Astrocyte (in vitro differentiated cells and primary cell): ENCODE results near the gene ADAMTS17. TPM values are rescaled to one million over a fixed set of nuclear protein-coding genes. Genes with fewer than 3 reads are reported as not detected.

ENCODE experiments used
- DNase-seq: peaks from one replicate; pipeline ENCODE4 v3.0.0-alpha.2; 2010; ENCODE audit warnings: low read depth
- FAIRE-seq: peaks from 2 replicates; lab custom pipeline; 2011; peaks lifted over from hg19 to GRCh38; lab: Jason Lieb, UNC
- H2AFZ ChIP-seq: 2 replicates; pipeline ENCODE4 v1.6.0; 2012; ENCODE audit warnings: low read depth, low read length, inconsistent platforms
- H3K27ac ChIP-seq: 2 replicates; pipeline ENCODE4 v1.5.1; 2011; ENCODE audit warnings: low read depth, low read length, inconsistent platforms
- H3K27me3 ChIP-seq: 2 replicates; pipeline ENCODE4 v1.6.0; 2011; ENCODE audit warnings: low read length, inconsistent platforms; ENCODE audit not compliant: insufficient read depth
- H3K36me3 ChIP-seq: 2 replicates; pipeline ENCODE4 v1.5.1; 2011; ENCODE audit warnings: low read length, inconsistent platforms; ENCODE audit not compliant: insufficient read depth
- H3K4me1 ChIP-seq: 2 replicates; pipeline ENCODE4 v1.5.1; 2011; ENCODE audit warnings: low read length, inconsistent platforms; ENCODE audit not compliant: insufficient read depth
- H3K4me2 ChIP-seq: 2 replicates; pipeline ENCODE4 v1.6.0; 2012; ENCODE audit warnings: low read length, inconsistent platforms
- H3K4me3 ChIP-seq: 2 replicates; pipeline ENCODE4 v1.5.1; 2011; ENCODE audit warnings: low read depth, mild to moderate bottlenecking, low read length, inconsistent platforms; ENCODE audit not compliant: insufficient read depth
- H3K79me2 ChIP-seq: 2 replicates; pipeline ENCODE4 v1.6.0; 2012; ENCODE audit warnings: mild to moderate bottlenecking, low read length, inconsistent platforms; ENCODE audit not compliant: insufficient read depth
- H3K9ac ChIP-seq: 2 replicates; pipeline ENCODE4 v1.6.0; 2012; ENCODE audit warnings: mild to moderate bottlenecking, low read length, inconsistent platforms
- H3K9me3 ChIP-seq: 2 replicates; pipeline ENCODE4 v1.5.1; 2012; ENCODE audit warnings: low read depth, mild to moderate bottlenecking, low read length, inconsistent platforms; ENCODE audit not compliant: insufficient read depth
- H4K20me1 ChIP-seq: 2 replicates; pipeline ENCODE4 v1.6.0; 2012; ENCODE audit warnings: low read length, inconsistent platforms; ENCODE audit not compliant: insufficient read depth
- H3K27ac Mint-ChIP-seq: one replicate; pipeline ENCODE4 v1.8.0; 2021; ENCODE audit warnings: mild to moderate bottlenecking, mixed read lengths; ENCODE audit not compliant: unreplicated experiment
- H3K27me3 Mint-ChIP-seq: one replicate; pipeline ENCODE4 v1.8.0; 2021; ENCODE audit warnings: low read depth, mixed read lengths; ENCODE audit not compliant: unreplicated experiment
- H3K36me3 Mint-ChIP-seq: one replicate; pipeline ENCODE4 v1.8.0; 2021; ENCODE audit warnings: low read depth, mixed read lengths; ENCODE audit not compliant: unreplicated experiment
- H3K4me1 Mint-ChIP-seq: one replicate; pipeline ENCODE4 v1.8.0; 2021; ENCODE audit warnings: low read depth, mixed read lengths; ENCODE audit not compliant: unreplicated experiment
- H3K4me3 Mint-ChIP-seq: one replicate; pipeline ENCODE4 v1.8.0; 2021; ENCODE audit warnings: mild to moderate bottlenecking, moderate library complexity, mixed read lengths; ENCODE audit not compliant: unreplicated experiment
- H3K9me3 Mint-ChIP-seq: one replicate; pipeline ENCODE4 v1.8.0; 2021; ENCODE audit warnings: mild to moderate bottlenecking, mixed read lengths; ENCODE audit not compliant: unreplicated experiment
- EZH2 ChIP-seq: IDR thresholded peaks from 2 replicates; pipeline ENCODE4 v1.6.1; 2012; ENCODE audit warnings: mild to moderate bottlenecking, low read length, inconsistent platforms; ENCODE audit not compliant: insufficient read depth
- total RNA-seq: library from RNA; stranded (reverse); gene quantifications from 2 replicates; pipeline ENCODE4 v1.2.1, GENCODE V29; 2021
- TF ChIP-seq, protein P1 (sequence below): IDR thresholded peaks from 2 replicates; pipeline ENCODE4 v1.5.1; 2011; ENCODE audit warnings: low read depth, mild to moderate bottlenecking, inconsistent platforms, low read length, moderate library complexity; ENCODE audit not compliant: insufficient read depth

Gene ADAMTS17
- total RNA-seq, 1 donor from 2014 or later = 0.27 TPM

GRCh38 chr15:100247228-100248225 lies 94.2 kb downstream of the ADAMTS17 start:
- Mint-ChIP-seq H3K4me3 (no peak overlapping the region), H3K9me3 (peaks cover 5% of the 10 kb centered on the region), H3K36me3 (peaks cover 3% of the 10 kb centered on the region), H3K27me3 (peaks cover 15% of the 10 kb centered on the region), H3K4me1 (peaks cover under 1% of the 10 kb centered on the region), H3K27ac (no peak overlapping the region)
- H3K9ac ChIP-seq = no peak overlapping the region
- no peaks in the 10 kb centered on the region for H3K79me2 ChIP-seq
- H3K4me2 ChIP-seq = no peak overlapping the region
- no peak for FAIRE-seq
- H3K9me3 ChIP-seq = no peaks in the 10 kb centered on the region
- peaks cover 1% of the 10 kb centered on the region for H3K4me1 ChIP-seq
- H3K27ac ChIP-seq = no peak overlapping the region
- TF ChIP-seq, protein P1, sequence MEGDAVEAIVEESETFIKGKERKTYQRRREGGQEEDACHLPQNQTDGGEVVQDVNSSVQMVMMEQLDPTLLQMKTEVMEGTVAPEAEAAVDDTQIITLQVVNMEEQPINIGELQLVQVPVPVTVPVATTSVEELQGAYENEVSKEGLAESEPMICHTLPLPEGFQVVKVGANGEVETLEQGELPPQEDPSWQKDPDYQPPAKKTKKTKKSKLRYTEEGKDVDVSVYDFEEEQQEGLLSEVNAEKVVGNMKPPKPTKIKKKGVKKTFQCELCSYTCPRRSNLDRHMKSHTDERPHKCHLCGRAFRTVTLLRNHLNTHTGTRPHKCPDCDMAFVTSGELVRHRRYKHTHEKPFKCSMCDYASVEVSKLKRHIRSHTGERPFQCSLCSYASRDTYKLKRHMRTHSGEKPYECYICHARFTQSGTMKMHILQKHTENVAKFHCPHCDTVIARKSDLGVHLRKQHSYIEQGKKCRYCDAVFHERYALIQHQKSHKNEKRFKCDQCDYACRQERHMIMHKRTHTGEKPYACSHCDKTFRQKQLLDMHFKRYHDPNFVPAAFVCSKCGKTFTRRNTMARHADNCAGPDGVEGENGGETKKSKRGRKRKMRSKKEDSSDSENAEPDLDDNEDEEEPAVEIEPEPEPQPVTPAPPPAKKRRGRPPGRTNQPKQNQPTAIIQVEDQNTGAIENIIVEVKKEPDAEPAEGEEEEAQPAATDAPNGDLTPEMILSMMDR = no peak
- no peak for TF ChIP-seq EZH2
- no peaks in the 10 kb centered on the region for H3K36me3 ChIP-seq
- peaks cover 2% of the 10 kb centered on the region for H3K27me3 ChIP-seq
- H3K4me3 ChIP-seq = no peak overlapping the region
- no peaks in the 10 kb centered on the region for H4K20me1 ChIP-seq
- DNase-seq = no peak
- no peak overlapping the region for H2AFZ ChIP-seq

DNA sequence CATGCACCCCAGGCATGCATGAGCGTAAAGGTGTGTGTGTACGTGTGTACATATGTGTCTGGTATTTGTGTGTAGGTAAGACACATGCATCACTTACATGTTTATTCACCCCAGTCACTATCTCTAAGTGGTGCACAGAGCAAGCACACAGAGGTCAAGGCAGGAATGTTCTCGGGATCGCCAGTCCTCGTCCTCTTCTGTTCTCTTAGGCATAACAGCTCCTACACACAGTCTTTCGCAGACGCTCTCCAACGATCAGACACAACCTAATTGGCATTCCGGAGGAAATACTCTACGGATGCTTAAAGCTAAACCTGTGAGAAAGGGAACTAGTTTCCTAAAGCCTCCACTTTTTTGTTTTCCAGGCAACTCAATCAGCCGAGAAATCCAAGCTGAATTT lies 95.9 kb downstream of the ADAMTS17 start:
- H3K27ac Mint-ChIP-seq = no peak overlapping the region
- Histone ChIP-seq H4K20me1 (no peaks in the 10 kb centered on the region), H3K4me3 (no peak overlapping the region), H3K27me3 (peaks cover 2% of the 10 kb centered on the region), H3K27ac (no peak overlapping the region), H3K36me3 (no peaks in the 10 kb centered on the region), H3K9ac (no peak overlapping the region), H3K4me2 (no peak overlapping the region), H3K79me2 (no peaks in the 10 kb centered on the region), H2AFZ (no peak overlapping the region), H3K4me1 (peaks cover 14% of the 10 kb centered on the region), H3K9me3 (no peaks in the 10 kb centered on the region)
- peaks cover 11% of the 10 kb centered on the region for H3K4me1 Mint-ChIP-seq
- TF ChIP-seq EZH2 = no peak
- TF ChIP-seq, protein P1 = no peak
- DNase-seq (no peak), FAIRE-seq (no peak)
- peaks cover 9% of the 10 kb centered on the region for H3K27me3 Mint-ChIP-seq
- H3K4me3 Mint-ChIP-seq = no peak overlapping the region
- H3K36me3 Mint-ChIP-seq = peaks cover 5% of the 10 kb centered on the region
- H3K9me3 Mint-ChIP-seq = peaks cover 13% of the 10 kb centered on the region

DNA sequence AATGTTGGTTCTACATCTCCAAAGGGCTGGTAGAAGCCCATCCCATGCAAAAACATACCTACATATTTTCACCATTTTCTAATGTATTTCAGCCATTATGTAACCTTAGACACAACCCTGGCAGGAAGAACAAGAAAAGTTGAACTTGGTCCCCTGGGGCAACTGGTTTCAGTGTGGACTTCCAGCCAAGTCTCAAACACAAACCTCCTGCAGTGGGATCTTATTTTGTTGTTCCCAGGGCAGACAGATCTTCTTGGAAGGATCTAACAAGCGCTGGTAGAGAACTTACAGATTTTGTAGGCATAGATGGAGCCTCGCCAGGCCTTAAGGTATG lies 96.3 kb downstream of the ADAMTS17 start:
- peaks cover 14% of the 10 kb centered on the region for H3K9me3 Mint-ChIP-seq
- no peaks in the 10 kb centered on the region for H4K20me1 ChIP-seq
- H3K27ac ChIP-seq = no peak overlapping the region
- H3K36me3 ChIP-seq = no peaks in the 10 kb centered on the region
- DNase-seq = no peak
- peaks cover 11% of the 10 kb centered on the region for H3K4me1 Mint-ChIP-seq
- H3K4me1 ChIP-seq = peaks cover 14% of the 10 kb centered on the region
- H3K79me2 ChIP-seq = no peaks in the 10 kb centered on the region
- H3K27ac Mint-ChIP-seq = no peak overlapping the region
- peaks cover 9% of the 10 kb centered on the region for H3K27me3 Mint-ChIP-seq
- no peak overlapping the region for H3K9ac ChIP-seq
- peaks cover 2% of the 10 kb centered on the region for H3K27me3 ChIP-seq
- H3K4me3 Mint-ChIP-seq = no peak overlapping the region
- H3K9me3 ChIP-seq = no peaks in the 10 kb centered on the region
- H3K36me3 Mint-ChIP-seq = peaks cover 5% of the 10 kb centered on the region
- TF ChIP-seq EZH2 = no peak
- TF ChIP-seq, protein P1 = no peak
- no peak overlapping the region for H2AFZ ChIP-seq
- no peak overlapping the region for H3K4me2 ChIP-seq
- no peak for FAIRE-seq
- no peak overlapping the region for H3K4me3 ChIP-seq
